DMS114 treated with DMSO at 0.1 percent for 48 hours (cell line): ENCODE results near the gene RASD1.

ENCODE experiments used
- DNase-seq: peaks from one replicate; lab custom pipeline; 2025; ENCODE audit not compliant: unreplicated experiment; lab: John Stamatoyannopoulos, UW

RASD1 gene

DNA sequence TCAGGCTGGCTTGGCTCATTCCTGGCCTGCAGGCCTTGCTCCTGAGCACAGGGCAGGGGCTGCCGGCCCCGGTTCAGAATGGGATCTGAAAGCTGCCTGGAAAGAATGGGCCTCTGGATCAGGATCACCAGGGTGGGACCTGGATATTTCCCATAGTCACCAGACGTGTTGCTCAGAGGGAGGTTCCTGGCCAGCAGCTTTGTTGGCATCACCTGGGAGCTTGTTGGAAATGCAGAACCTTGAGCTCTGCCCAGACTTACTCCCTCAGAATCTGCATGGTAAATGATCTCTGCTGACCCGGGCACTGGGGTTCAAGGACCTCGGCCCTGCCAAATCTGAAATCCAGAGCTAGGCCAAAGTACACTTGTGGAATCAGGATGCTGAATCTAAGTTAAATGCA, 48.9 kb downstream of the RASD1 start:
- no peak for DNase-seq

DNA sequence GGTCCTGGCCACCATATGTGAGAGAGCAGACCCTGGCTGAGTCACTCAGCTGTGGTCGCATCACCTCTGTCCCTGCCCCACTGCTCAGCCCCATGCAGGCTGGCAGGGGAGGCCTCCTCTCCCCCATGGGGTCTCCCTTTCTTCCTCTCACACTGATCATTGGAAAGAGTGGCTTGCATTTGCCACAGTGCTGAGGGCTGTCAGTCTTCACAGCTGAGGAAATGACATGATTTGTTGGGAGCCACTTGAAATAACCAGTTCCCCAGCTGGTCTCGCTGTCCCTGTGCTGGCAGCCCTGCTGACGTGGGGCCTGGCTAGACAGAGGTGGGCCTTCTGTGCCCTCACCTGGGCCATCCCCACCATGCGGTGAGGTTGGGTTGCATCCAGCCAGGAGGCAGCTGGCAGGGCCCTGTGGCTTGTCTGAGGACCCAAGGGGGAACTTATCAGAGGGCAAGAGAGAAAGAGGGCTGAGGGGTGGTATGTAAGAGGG, 49.5 kb downstream of the RASD1 start:
- no peak for DNase-seq

DNA sequence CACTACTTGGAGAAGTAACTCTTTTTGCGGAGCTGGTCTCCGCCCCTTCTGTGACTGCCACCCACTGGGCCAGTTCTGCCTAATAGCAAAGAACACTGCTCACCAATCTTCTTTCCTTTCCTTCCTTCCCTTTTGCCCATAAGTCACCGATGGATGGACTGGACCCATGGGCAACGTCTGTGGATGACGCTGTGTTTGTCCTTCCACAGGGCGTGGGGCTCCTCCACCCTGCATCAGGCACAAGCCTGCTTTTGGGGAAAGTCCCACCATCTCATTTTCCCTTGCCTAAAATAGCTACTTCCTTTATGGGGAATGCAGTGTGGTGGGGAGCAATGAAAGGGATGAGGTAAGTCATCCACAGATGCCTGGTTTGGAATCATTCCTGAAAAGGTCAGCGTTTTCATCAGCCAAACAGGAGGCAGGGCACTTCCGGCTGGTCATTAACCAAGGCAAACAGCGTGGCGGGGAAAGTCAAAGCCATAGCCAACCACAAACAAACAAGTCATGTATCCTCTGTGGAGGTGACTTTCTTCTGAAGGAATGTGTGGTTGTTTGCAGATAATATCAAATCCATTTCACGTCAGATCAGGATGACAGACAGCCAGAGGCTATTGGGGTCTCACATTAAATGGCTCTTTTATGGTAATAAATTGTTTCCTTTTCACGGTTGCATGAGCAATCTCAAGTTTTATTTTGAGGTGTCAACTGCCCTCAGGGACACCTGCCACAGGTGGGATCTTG, 50.1 kb downstream of the RASD1 start:
- DNase-seq = no peak

DNA sequence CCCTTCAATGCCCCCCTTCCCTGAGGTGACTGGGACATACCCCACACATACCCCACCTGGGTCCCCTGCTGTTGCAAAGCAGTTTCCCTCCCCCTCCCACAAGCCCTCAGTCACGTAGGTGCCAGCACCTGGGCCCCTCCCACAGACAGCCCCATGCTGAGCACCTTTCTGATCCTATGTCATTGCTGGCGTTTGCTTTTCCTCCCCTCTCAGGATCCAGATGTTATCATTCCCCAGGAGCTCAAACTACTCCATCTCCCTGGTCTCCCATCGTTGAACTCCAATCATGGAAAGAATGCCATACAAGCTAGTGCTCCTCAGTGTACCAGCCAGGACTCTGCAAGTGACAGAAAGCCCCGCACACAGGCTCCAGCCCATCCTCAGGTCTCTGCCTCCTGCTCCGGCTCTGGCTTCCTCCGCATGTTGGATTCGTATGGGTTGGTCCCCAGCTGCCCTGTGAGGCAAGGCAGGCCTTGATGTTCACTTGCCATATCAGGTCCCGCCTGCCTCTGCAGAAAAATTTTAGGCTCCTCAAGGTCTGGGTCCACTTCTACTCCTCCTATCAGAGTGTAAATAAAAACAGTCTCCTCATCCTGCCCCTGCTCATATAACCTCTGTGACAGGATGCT, 50.8 kb downstream of the RASD1 start:
- DNase-seq = no peak
